Ascending aorta (tissue), 2 donors: ENCODE measurements around the gene TM7SF2. TPM values are rescaled to one million over a fixed set of nuclear protein-coding genes. Genes with fewer than 3 reads are reported as not detected.

ENCODE experiments used
- DNase-seq, 2 donors: peaks; one replicate each; pipeline ENCODE4 v3.0.0-alpha.2; 2019; ENCODE audit warnings: low spot score in 2 of 2
- H3K27ac ChIP-seq, 2 donors: fragments of 200-600 bp; sonication (generic); one replicate each; pipeline ENCODE4 v1.5.1; 2016 to 2017; ENCODE audit warnings: mild to moderate bottlenecking in 1 of 2
- H3K27me3 ChIP-seq: fragments of 200-600 bp; sonication (generic); one replicate; pipeline ENCODE4 v1.5.1; 2017
- H3K36me3 ChIP-seq, 2 donors: fragments of 200-600 bp; sonication (generic); one replicate each; pipeline ENCODE4 v1.5.1; 2016
- H3K4me1 ChIP-seq, 2 donors: fragments of 200-600 bp; sonication (generic); one replicate each; pipeline ENCODE4 v1.5.1; 2016 to 2017; ENCODE audit warnings: mild to moderate bottlenecking in 1 of 2
- H3K4me3 ChIP-seq, 2 donors: fragments of 200-600 bp; sonication (generic); one replicate each; pipeline ENCODE4 v1.5.1; 2016 to 2017; ENCODE audit warnings: mild to moderate bottlenecking in 1 of 2
- H3K9me3 ChIP-seq, 2 donors: fragments of 200-600 bp; sonication (generic); one replicate each; pipeline ENCODE4 v1.5.1; 2016
- CTCF ChIP-seq, 3 experiments: fragments of 200-600 bp in 2 of 3; fragments of 450-650 bp in 1 of 3; sonication (generic) in 2 of 3; IDR thresholded peaks; one replicate each; pipeline ENCODE4 v1.5.1; 2016 to 2019; ENCODE audit warnings: antibody characterized with exemption in 3 of 3, mild to moderate bottlenecking in 1 of 3, moderate library complexity in 1 of 3
- intact Hi-C: fragments of 100-400 bp; cut with DNase I; formaldehyde crosslinking; loops from one replicate; pipeline ENCODE4 v1.15.1; 2023
- total RNA-seq: library from RNA; depleted of rRNA; stranded (reverse); fragments of >200 nt; gene quantifications from one replicate; pipeline ENCODE4 v1.1.0, GENCODE V29; 2016

The TM7SF2 gene
- total RNA-seq, 1 donor from 2014 or later, result 10.6 TPM

GRCh38 chr11:65120831-65121230 lies 9.2 kb downstream of the TM7SF2 start:
- Histone ChIP-seq H3K9me3 (no peaks in the 10 kb centered on the region), H3K36me3 (peaks cover 25 to 52% of the 10 kb centered on the region in 2 donors), H3K27ac (peak overlapping the region; percentile 91 to 96), H3K4me3 (peak overlapping the region; percentile 80 to 91), H3K4me1 (peaks cover 23 to 28% of the 10 kb centered on the region in 2 donors), H3K27me3 (no peaks in the 10 kb centered on the region)
- intact Hi-C loops, result no loop called here
- DNase-seq, result no peak
- TF ChIP-seq CTCF (IDR thresholded peaks at IDR 0.05), result no peak

GRCh38 chr11:65121447-65121864 lies 9.8 kb downstream of the TM7SF2 start:
- Histone ChIP-seq H3K27me3 (no peaks in the 10 kb centered on the region), H3K4me1 (peaks cover 19 to 21% of the 10 kb centered on the region in 2 donors), H3K9me3 (no peaks in the 10 kb centered on the region), H3K4me3 (peak overlapping the region; percentile 80 to 91), H3K36me3 (peaks cover 31 to 54% of the 10 kb centered on the region in 2 donors), H3K27ac (peak overlapping the region; percentile 91 to 96)
- TF ChIP-seq CTCF (IDR thresholded peaks at IDR 0.05), result no peak
- DNase-seq, result peak in 1 of 2 donors; percentile 66
- intact Hi-C loops, result no loop called here

- H3K36me3 ChIP-seq, result peaks cover 37 to 60% of the 10 kb centered on the region in 2 donors
- peaks cover 15% of the 10 kb centered on the region in 2 donors for H3K4me1 ChIP-seq
- H3K9me3 ChIP-seq, result no peaks in the 10 kb centered on the region
- peak within 1 kb of the TSS; percentile 80 to 91 for H3K4me3 ChIP-seq
- no peak for TF ChIP-seq CTCF (IDR thresholded peaks at IDR 0.05)
- H3K27ac ChIP-seq, result peak within 1 kb of the TSS; percentile 91 to 96
- intact Hi-C loops, result loop anchor here (1.0 kb wide), 2 partner anchors 38 to 108 kb away; partner anchors contain the start of genes ARL2, CDCA5 and ZFPL1
- no peaks in the 10 kb centered on the region for H3K27me3 ChIP-seq
- DNase-seq, result peak; percentile 95 to 99
Measured at GRCh38 chr11:65121865-65122696, 10.4 kb downstream of the TM7SF2 start, which contains the start of the genes FAU and MRPL49. Gene FAU, minus strand, starts transcription at chr11:65122134. Its CDS starts 321 bp downstream, at chr11:65121813. Gene MRPL49, plus strand, starts transcription at chr11:65122321. Its CDS starts 26 bp downstream, at chr11:65122347.

- intact Hi-C loops, result no loop called here
- Histone ChIP-seq H3K36me3 (peaks cover 61 to 68% of the 10 kb centered on the region in 2 donors), H3K27ac (no peak overlapping the region), H3K27me3 (no peaks in the 10 kb centered on the region), H3K9me3 (no peaks in the 10 kb centered on the region), H3K4me1 (peaks cover 15% of the 10 kb centered on the region in 2 donors), H3K4me3 (no peak overlapping the region)
- TF ChIP-seq CTCF (IDR thresholded peaks at IDR 0.05), result no peak
- peak in 1 of 2 donors; percentile 27 for DNase-seq
Measured at GRCh38 chr11:65124480-65125196, 13.0 kb downstream of the TM7SF2 start.

GRCh38 chr11:65125197-65126056 lies 13.8 kb downstream of the TM7SF2 start:
- DNase-seq, result no peak
- Histone ChIP-seq H3K27me3 (no peaks in the 10 kb centered on the region), H3K4me3 (no peak overlapping the region), H3K4me1 (peaks cover 15% of the 10 kb centered on the region in 2 donors), H3K9me3 (no peaks in the 10 kb centered on the region), H3K36me3 (peaks cover 61 to 68% of the 10 kb centered on the region in 2 donors), H3K27ac (no peak overlapping the region)
- intact Hi-C loops, result no loop called here
- TF ChIP-seq CTCF (IDR thresholded peaks at IDR 0.05), result no peak
